GM12874 (cell line): ENCODE results near the gene IQCE.

Source experiments
- CTCF ChIP-seq: IDR thresholded peaks from 2 replicates; pipeline ENCODE4 v1.5.1; 2011; ENCODE audit warnings: low read depth, mild to moderate bottlenecking, control low read depth, low read length, moderate library complexity; ENCODE audit not compliant: insufficient read depth

IQCE gene

GRCh38 chr7:2649991-2650390 is 91.2 kb downstream of the IQCE start:
- no peak for TF ChIP-seq CTCF

- TF ChIP-seq CTCF, result no peak
Measured at GRCh38 chr7:2650451-2650850, 91.7 kb downstream of the IQCE start.

- TF ChIP-seq CTCF, result no peak
Measured at GRCh38 chr7:2651336-2651735, 92.6 kb downstream of the IQCE start.

GRCh38 chr7:2651847-2652735 is 93.3 kb downstream of the IQCE start:
- no peak for TF ChIP-seq CTCF

GRCh38 chr7:2652736-2653060 is 93.9 kb downstream of the IQCE start:
- TF ChIP-seq CTCF, result no peak

- no peak for TF ChIP-seq CTCF
Measured at GRCh38 chr7:2654059-2654458, 95.3 kb downstream of the IQCE start.

GRCh38 chr7:2655870-2656614 is 97.3 kb downstream of the IQCE start:
- TF ChIP-seq CTCF, result no peak
